ENCODE measurements around the gene MEGF9.

DNA sequence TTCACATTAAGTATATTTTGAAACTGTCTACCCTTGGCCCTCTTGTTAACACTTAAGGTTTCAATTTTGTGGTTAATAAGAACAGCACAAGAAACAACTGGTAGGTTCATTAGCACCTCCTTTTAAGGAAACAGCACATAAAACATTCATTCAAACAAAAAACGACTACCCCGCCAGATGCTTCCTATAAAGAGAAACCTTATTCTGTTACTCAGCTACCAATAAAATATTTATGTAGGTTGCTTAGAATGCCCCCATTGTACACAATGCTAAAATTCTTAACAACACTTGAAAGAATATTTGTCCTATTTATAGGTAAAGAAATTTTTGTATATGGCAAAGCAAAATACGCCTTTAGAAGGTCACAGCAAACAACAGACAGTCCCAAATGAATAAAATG, 157.5 kb downstream of the MEGF9 start:
- TF ChIP-seq, protein P1, sequence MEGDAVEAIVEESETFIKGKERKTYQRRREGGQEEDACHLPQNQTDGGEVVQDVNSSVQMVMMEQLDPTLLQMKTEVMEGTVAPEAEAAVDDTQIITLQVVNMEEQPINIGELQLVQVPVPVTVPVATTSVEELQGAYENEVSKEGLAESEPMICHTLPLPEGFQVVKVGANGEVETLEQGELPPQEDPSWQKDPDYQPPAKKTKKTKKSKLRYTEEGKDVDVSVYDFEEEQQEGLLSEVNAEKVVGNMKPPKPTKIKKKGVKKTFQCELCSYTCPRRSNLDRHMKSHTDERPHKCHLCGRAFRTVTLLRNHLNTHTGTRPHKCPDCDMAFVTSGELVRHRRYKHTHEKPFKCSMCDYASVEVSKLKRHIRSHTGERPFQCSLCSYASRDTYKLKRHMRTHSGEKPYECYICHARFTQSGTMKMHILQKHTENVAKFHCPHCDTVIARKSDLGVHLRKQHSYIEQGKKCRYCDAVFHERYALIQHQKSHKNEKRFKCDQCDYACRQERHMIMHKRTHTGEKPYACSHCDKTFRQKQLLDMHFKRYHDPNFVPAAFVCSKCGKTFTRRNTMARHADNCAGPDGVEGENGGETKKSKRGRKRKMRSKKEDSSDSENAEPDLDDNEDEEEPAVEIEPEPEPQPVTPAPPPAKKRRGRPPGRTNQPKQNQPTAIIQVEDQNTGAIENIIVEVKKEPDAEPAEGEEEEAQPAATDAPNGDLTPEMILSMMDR (IDR thresholded peaks at IDR 0.05): no peak
- no peak for TF ChIP-seq EP300 (IDR thresholded peaks at IDR 0.05)

All from tibial nerve (tissue), 4 donors.